ACC112 (cell line): ENCODE measurements around the gene DPH5.
A peak's percentile ranks its signal among the peaks of the same experiment; 100 is the strongest.

Source experiments
- H2AFZ ChIP-seq: fragments of 200-600 bp; sonication (generic); one replicate; pipeline ENCODE4 v1.6.0; 2017; ENCODE audit warnings: antibody characterized with exemption, low read length; ENCODE audit not compliant: unreplicated experiment
- H3K27ac ChIP-seq: fragments of 200-600 bp; sonication (generic); 2 replicates; pipeline ENCODE4 v1.5.1; 2014; ENCODE audit warnings: low read depth, mild to moderate bottlenecking, antibody characterized with exemption, low read length, moderate library complexity
- H3K27me3 ChIP-seq: fragments of 200-600 bp; sonication (generic); 2 replicates; pipeline ENCODE4 v1.6.1; 2014; ENCODE audit warnings: mild to moderate bottlenecking, antibody characterized with exemption, low read length, moderate library complexity, mixed read lengths; ENCODE audit not compliant: insufficient read depth
- H3K36me3 ChIP-seq: fragments of 200-600 bp; sonication (generic); 2 replicates; pipeline ENCODE4 v1.6.1; 2016; ENCODE audit warnings: mild to moderate bottlenecking, antibody characterized with exemption, low read length, moderate library complexity, mixed read lengths; ENCODE audit not compliant: insufficient read depth
- H3K4me1 ChIP-seq: fragments of 200-600 bp; sonication (generic); one replicate; pipeline ENCODE4 v1.6.1; 2016; ENCODE audit warnings: low read length, mixed read lengths; ENCODE audit not compliant: insufficient read depth, unreplicated experiment, control insufficient read depth
- H3K4me3 ChIP-seq: fragments of 200-600 bp; sonication (generic); 2 replicates; pipeline ENCODE4 v1.5.1; 2014; ENCODE audit warnings: mild to moderate bottlenecking, low read depth, low read length
- H3K79me2 ChIP-seq: fragments of 200-600 bp; sonication (generic); one replicate; pipeline ENCODE4 v1.6.0; 2016; ENCODE audit warnings: low read length; ENCODE audit not compliant: control insufficient read depth, unreplicated experiment, insufficient read depth

DPH5 gene

GRCh38 chr1:101006553-101006952 lies 19.0 kb downstream of the DPH5 start:
- Histone ChIP-seq H3K79me2 (no peaks in the 10 kb centered on the region), H2AFZ (no peak overlapping the region), H3K36me3 (no peaks in the 10 kb centered on the region), H3K27ac (no peak overlapping the region), H3K27me3 (no peaks in the 10 kb centered on the region), H3K4me1 (peaks cover 31% of the 10 kb centered on the region), H3K4me3 (no peak overlapping the region)

GRCh38 chr1:101005871-101006270 lies 19.7 kb downstream of the DPH5 start:
- Histone ChIP-seq H3K36me3 (peaks cover 2% of the 10 kb centered on the region; the same call in 1 of the 2 replicates), H3K27ac (no peak overlapping the region)

GRCh38 chr1:101005183-101005582 lies 20.4 kb downstream of the DPH5 start:
- Histone ChIP-seq H3K27ac (no peak overlapping the region), H3K79me2 (no peaks in the 10 kb centered on the region), H3K4me1 (peaks cover 31% of the 10 kb centered on the region), H3K36me3 (peaks cover 8% of the 10 kb centered on the region; the same call in 1 of the 2 replicates), H3K27me3 (no peaks in the 10 kb centered on the region), H2AFZ (no peak overlapping the region), H3K4me3 (no peak overlapping the region)

More at GRCh38 chr1:101005871-101006270, 19.7 kb downstream of the DPH5 start:
- no peak overlapping the region for H2AFZ ChIP-seq
- no peaks in the 10 kb centered on the region for H3K79me2 ChIP-seq
- peaks cover 31% of the 10 kb centered on the region for H3K4me1 ChIP-seq
- no peaks in the 10 kb centered on the region for H3K27me3 ChIP-seq
- no peak overlapping the region for H3K4me3 ChIP-seq

GRCh38 chr1:101004670-101005069 lies 20.9 kb downstream of the DPH5 start:
- H3K79me2 ChIP-seq, result no peaks in the 10 kb centered on the region
- peaks cover 31% of the 10 kb centered on the region for H3K4me1 ChIP-seq
- no peak overlapping the region for H2AFZ ChIP-seq
- H3K4me3 ChIP-seq, result no peak overlapping the region
- no peaks in the 10 kb centered on the region for H3K27me3 ChIP-seq
- H3K36me3 ChIP-seq, result peaks cover 8% of the 10 kb centered on the region; the same call in 1 of the 2 replicates
- peak overlapping the region; percentile 5 for H3K27ac ChIP-seq

GRCh38 chr1:101004061-101004460 lies 21.5 kb downstream of the DPH5 start:
- Histone ChIP-seq H2AFZ (no peak overlapping the region), H3K4me1 (peaks cover 31% of the 10 kb centered on the region), H3K79me2 (no peaks in the 10 kb centered on the region), H3K27ac (peak overlapping the region; percentile 5), H3K27me3 (no peaks in the 10 kb centered on the region), H3K36me3 (peaks cover 8% of the 10 kb centered on the region; the same call in 1 of the 2 replicates), H3K4me3 (no peak overlapping the region)

- H3K79me2 ChIP-seq, result no peaks in the 10 kb centered on the region
- no peaks in the 10 kb centered on the region for H3K27me3 ChIP-seq
- no peak overlapping the region for H2AFZ ChIP-seq
- H3K36me3 ChIP-seq, result peaks cover 8% of the 10 kb centered on the region; the same call in 1 of the 2 replicates
- no peak overlapping the region for H3K27ac ChIP-seq
- no peak overlapping the region for H3K4me3 ChIP-seq
- H3K4me1 ChIP-seq, result peaks cover 31% of the 10 kb centered on the region
These were observed 22.5 kb downstream of the DPH5 start for GRCh38 chr1:101003012-101003650.

GRCh38 chr1:101002551-101002950 lies 23.0 kb downstream of the DPH5 start:
- Histone ChIP-seq H3K79me2 (no peaks in the 10 kb centered on the region), H3K36me3 (peaks cover 12% of the 10 kb centered on the region), H2AFZ (no peak overlapping the region), H3K27me3 (no peaks in the 10 kb centered on the region), H3K27ac (no peak overlapping the region), H3K4me1 (peaks cover 31% of the 10 kb centered on the region), H3K4me3 (no peak overlapping the region)

GRCh38 chr1:101000131-101000873 lies 25.3 kb downstream of the DPH5 start:
- Histone ChIP-seq H3K4me3 (no peak overlapping the region), H3K27me3 (no peaks in the 10 kb centered on the region), H2AFZ (no peak overlapping the region), H3K4me1 (peaks cover 24% of the 10 kb centered on the region), H3K36me3 (peaks cover 18% of the 10 kb centered on the region), H3K79me2 (no peaks in the 10 kb centered on the region), H3K27ac (no peak overlapping the region)

- no peak overlapping the region for H2AFZ ChIP-seq
- no peak overlapping the region for H3K27ac ChIP-seq
- H3K4me3 ChIP-seq, result no peak overlapping the region
- peaks cover 10% of the 10 kb centered on the region for H3K4me1 ChIP-seq
- H3K79me2 ChIP-seq, result no peaks in the 10 kb centered on the region
- H3K27me3 ChIP-seq, result no peaks in the 10 kb centered on the region
- peaks cover 18% of the 10 kb centered on the region for H3K36me3 ChIP-seq
These were observed 27.2 kb downstream of the DPH5 start for GRCh38 chr1:100998426-100998825.

- Histone ChIP-seq H3K4me1 (no peaks in the 10 kb centered on the region), H2AFZ (no peak overlapping the region), H3K79me2 (no peaks in the 10 kb centered on the region), H3K27ac (no peak overlapping the region), H3K36me3 (peaks cover 11% of the 10 kb centered on the region), H3K4me3 (no peak overlapping the region), H3K27me3 (no peaks in the 10 kb centered on the region)
These were observed 30.2 kb downstream of the DPH5 start for GRCh38 chr1:100995198-100995988.
